Chondrocyte (in vitro differentiated cells): ENCODE data around the gene CELSR3. TPM values are rescaled to one million over a fixed set of nuclear protein-coding genes. Genes with fewer than 3 reads are reported as not detected.
A peak's percentile ranks its signal among the peaks of the same experiment; 100 is the strongest.

Source experiments
- DNase-seq: peaks from one replicate; pipeline ENCODE4 v3.0.0; 2021; ENCODE audit warnings: mixed read lengths, low spot score
- H3K27ac Mint-ChIP-seq: one replicate; pipeline ENCODE4 v1.8.0; 2021; ENCODE audit warnings: mild to moderate bottlenecking, moderate library complexity, mixed read lengths; ENCODE audit not compliant: unreplicated experiment
- H3K27me3 Mint-ChIP-seq: 2 replicates; pipeline ENCODE4 v1.8.0; 2021; ENCODE audit warnings: low read depth, mixed read lengths
- H3K36me3 Mint-ChIP-seq: 2 replicates; pipeline ENCODE4 v1.8.0; 2021; ENCODE audit warnings: low read depth, mixed read lengths
- H3K4me1 Mint-ChIP-seq: 2 replicates; pipeline ENCODE4 v1.8.0; 2021; ENCODE audit warnings: low read depth, mild to moderate bottlenecking, mixed read lengths
- H3K4me3 Mint-ChIP-seq: one replicate; pipeline ENCODE4 v1.8.0; 2021; ENCODE audit warnings: mild to moderate bottlenecking, moderate library complexity, mixed read lengths; ENCODE audit not compliant: unreplicated experiment
- H3K9me3 Mint-ChIP-seq: 2 replicates; pipeline ENCODE4 v1.8.0; 2021; ENCODE audit warnings: low read depth, mixed read lengths
- CTCF ChIP-seq: fragments of 200-600 bp; sonication (generic); IDR thresholded peaks from 2 replicates; pipeline ENCODE4 v1.5.0; 2021; ENCODE audit warnings: antibody characterized with exemption, mild to moderate bottlenecking, moderate library complexity
- total RNA-seq: library from RNA; stranded (reverse); gene quantifications from 3 replicates; pipeline ENCODE4 v1.2.1, GENCODE V29; 2021

CELSR3 gene
- total RNA-seq, 1 donor from 2014 or later: 11.4 TPM

- DNase-seq: no peak
- peaks cover 19% of the 10 kb centered on the region for H3K4me1 Mint-ChIP-seq
- no peaks in the 10 kb centered on the region for H3K27me3 Mint-ChIP-seq
- no peaks in the 10 kb centered on the region for H3K9me3 Mint-ChIP-seq
- TF ChIP-seq CTCF: no peak
- peaks cover 36% of the 10 kb centered on the region for H3K36me3 Mint-ChIP-seq
- no peak overlapping the region for H3K4me3 Mint-ChIP-seq
- no peak overlapping the region for H3K27ac Mint-ChIP-seq
Observed at GRCh38 chr3:48624767-48625166, 37.9 kb downstream of the CELSR3 start.

DNA sequence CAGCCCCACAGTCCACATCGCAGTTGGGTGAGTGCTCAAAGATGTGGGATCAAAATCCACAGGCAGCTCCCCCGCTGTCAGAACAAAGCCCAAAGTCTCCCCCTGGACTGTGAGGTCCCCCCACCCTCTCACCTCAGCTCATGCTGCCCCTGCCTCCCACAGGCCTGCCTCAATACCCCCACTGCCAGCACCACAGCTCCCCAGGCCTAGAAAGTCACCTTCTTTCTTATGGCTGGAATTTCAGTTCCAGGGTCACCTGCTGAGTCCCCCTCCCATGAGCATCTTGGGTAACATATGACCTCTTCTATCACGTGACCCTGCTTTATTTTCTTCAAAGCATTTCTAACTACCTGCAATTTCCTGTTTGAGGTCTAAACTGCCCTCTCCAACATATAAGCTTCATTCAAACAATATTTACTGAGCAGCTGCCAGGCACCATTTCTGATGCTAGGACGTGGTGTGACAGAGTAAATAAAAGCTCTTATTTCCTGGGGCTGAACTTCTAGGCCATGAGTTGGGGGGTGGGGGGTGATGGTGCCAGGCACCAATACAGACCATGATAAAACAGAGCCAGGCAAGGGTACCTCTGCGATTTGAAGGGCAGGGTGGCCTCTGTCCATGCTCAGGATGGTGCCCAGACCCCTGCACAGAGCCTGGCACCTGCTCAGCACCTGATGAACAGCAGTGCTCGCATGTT lies 38.7 kb downstream of the CELSR3 start:
- Mint-ChIP-seq H3K4me1 (peaks cover 27% of the 10 kb centered on the region), H3K4me3 (no peak overlapping the region), H3K9me3 (no peaks in the 10 kb centered on the region), H3K36me3 (peaks cover 29% of the 10 kb centered on the region), H3K27me3 (no peaks in the 10 kb centered on the region), H3K27ac (peak overlapping the region; percentile 27)
- DNase-seq: no peak
- TF ChIP-seq CTCF: no peak

DNA sequence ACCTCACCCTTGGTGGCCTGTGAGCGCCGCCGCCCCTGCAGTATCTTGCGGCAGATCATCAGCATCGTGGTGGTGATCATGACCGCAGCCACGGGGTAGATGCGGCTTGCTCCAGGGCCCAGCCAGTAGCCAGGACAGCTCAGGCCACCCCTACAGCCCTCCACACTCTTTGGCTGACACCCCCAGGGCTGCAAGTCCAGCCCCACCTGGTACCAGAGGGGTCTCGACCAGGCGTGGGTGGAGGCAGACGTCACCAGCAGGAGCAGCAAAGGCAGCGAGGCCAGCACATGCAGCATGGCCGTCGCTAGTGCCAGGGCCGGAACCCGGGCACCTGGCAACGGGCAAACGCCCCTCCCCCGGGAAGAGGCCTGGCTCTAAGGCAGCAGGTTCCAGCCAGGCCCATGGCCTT lies 41.2 kb downstream of the CELSR3 start, which contains the start of gene TMEM89:
TMEM89 (minus strand) TSS at position 309 of the 409 bp plus-strand sequence; CDS start at position 296, 13 bp downstream.
- Mint-ChIP-seq H3K27ac (peak within 1 kb of the TSS; percentile 92), H3K4me1 (peaks cover 46% of the 10 kb centered on the region), H3K27me3 (no peaks in the 10 kb centered on the region), H3K4me3 (no peak within 1 kb of the TSS), H3K36me3 (peaks cover 16% of the 10 kb centered on the region), H3K9me3 (peaks cover 9% of the 10 kb centered on the region)
- no peak for TF ChIP-seq CTCF
- peak; percentile 89 for DNase-seq

GRCh38 chr3:48619541-48620524 lies 42.9 kb downstream of the CELSR3 start:
- peaks cover 12% of the 10 kb centered on the region for H3K36me3 Mint-ChIP-seq

More at GRCh38 chr3:48619541-48620524, 42.9 kb downstream of the CELSR3 start:
- H3K27me3 Mint-ChIP-seq: no peaks in the 10 kb centered on the region
- TF ChIP-seq CTCF: no peak
- peak overlapping the region; percentile 22 for H3K4me3 Mint-ChIP-seq
- H3K9me3 Mint-ChIP-seq: peaks cover 9% of the 10 kb centered on the region
- H3K4me1 Mint-ChIP-seq: peaks cover 46% of the 10 kb centered on the region
- peak overlapping the region; percentile 92 for H3K27ac Mint-ChIP-seq
- DNase-seq: no peak
